Upper lobe of left lung (tissue), 4 donors: Measurements from ENCODE around the gene NKAIN2.

ENCODE experiments used
- CTCF ChIP-seq, 6 experiments: fragments of 450-650 bp in 4 of 6; fragments of 200-600 bp in 2 of 6; sonication (generic) in 2 of 6; IDR thresholded peaks; one replicate each; pipeline ENCODE4 v1.5.1; 2016 to 2019; ENCODE audit warnings: antibody characterized with exemption in 6 of 6
- EP300 ChIP-seq, 4 donors: sonication (generic); formaldehyde crosslinking; IDR thresholded peaks; one replicate each; pipeline ENCODE4 v1.5.1; 2017; ENCODE audit warnings: antibody characterized with exemption in 4 of 4, control low read depth in 2 of 4
- POLR2A ChIP-seq, 4 donors: fragments of 450-650 bp; IDR thresholded peaks; one replicate each; pipeline ENCODE4 v1.5.1; 2016 to 2017; ENCODE audit warnings: antibody characterized with exemption in 4 of 4, mild to moderate bottlenecking in 2 of 4

- TF ChIP-seq CTCF (IDR thresholded peaks at IDR 0.05) (no peak), POLR2A (IDR thresholded peaks at IDR 0.05) (no peak), EP300 (IDR thresholded peaks at IDR 0.05) (no peak)
Observed at GRCh38 chr6:124080483-124080882, 276.8 kb downstream of the NKAIN2 start.
